CD4-positive, alpha-beta T cell (primary cell): ENCODE results near the gene MYH7B. TPM values are rescaled to one million over a fixed set of nuclear protein-coding genes. Genes with fewer than 3 reads are reported as not detected.

Source experiments
- ATAC-seq: fragments of 200-7000 bp; cut with Tn5 transposase; one replicate; pipeline ENCODE4 v1.10.0; 2022; ENCODE audit warnings: mild to moderate bottlenecking; ENCODE audit not compliant: poor library complexity
- CTCF ChIA-PET: fragments of 350-600 bp; sonication (Branson Sonifier 250); formaldehyde crosslinking; loops from one replicate; lab custom pipeline; 2021; ENCODE audit warnings: antibody characterized with exemption, inconsistent platforms; lab: Charles Lee
- POLR2A ChIA-PET: fragments of 350-600 bp; sonication (Branson Sonifier 250); formaldehyde crosslinking; loops from one replicate; lab custom pipeline; 2021; ENCODE audit warnings: antibody characterized with exemption, inconsistent platforms; lab: Charles Lee
- DNase-seq, 14 experiments: peaks; one replicate each; pipeline ENCODE4 v3.0.0-alpha.2; 2013 to 2020; ENCODE audit warnings: mixed read lengths in 2 of 14
- H3K27ac ChIP-seq, 2 donors: one replicate each; pipeline versions ENCODE4 v1.5.1 to v1.7.0; 2013; ENCODE audit warnings: low read length in 2 of 2, low read depth in 1 of 2, mild to moderate bottlenecking in 1 of 2
- H3K27me3 ChIP-seq, 2 experiments: 1 replicate in 1 of 2; 2 replicates in 1 of 2; pipeline versions ENCODE4 v1.6.1 to v1.7.0; 2013; ENCODE audit warnings: low read length in 2 of 2, control low read depth in 1 of 2, mild to moderate bottlenecking in 1 of 2, moderate library complexity in 1 of 2; ENCODE audit not compliant: insufficient read depth in 2 of 2, control insufficient read depth in 1 of 2
- H3K36me3 ChIP-seq: one replicate; pipeline ENCODE4 v1.6.1; 2013; ENCODE audit warnings: low read length, control low read depth; ENCODE audit not compliant: insufficient read depth
- H3K4me1 ChIP-seq: one replicate; pipeline ENCODE4 v1.6.1; 2013; ENCODE audit warnings: low read length, control low read depth; ENCODE audit not compliant: insufficient read depth
- H3K4me3 ChIP-seq: one replicate; pipeline ENCODE4 v1.5.1; 2013; ENCODE audit warnings: mild to moderate bottlenecking, low read length, moderate library complexity
- H3K9me3 ChIP-seq, 2 experiments: 1 replicate in 1 of 2; 2 replicates in 1 of 2; pipeline versions ENCODE4 v1.6.1 to v1.7.0; 2013; ENCODE audit warnings: low read length in 2 of 2, mild to moderate bottlenecking in 2 of 2, control low read depth in 1 of 2, moderate library complexity in 1 of 2; ENCODE audit not compliant: control insufficient read depth in 1 of 2, insufficient read depth in 1 of 2
- H3K27ac Mint-ChIP-seq: one replicate; pipeline ENCODE4 v1.8.0; 2020; ENCODE audit warnings: mixed read lengths
- H3K27me3 Mint-ChIP-seq: one replicate; pipeline ENCODE4 v1.8.0; 2021; ENCODE audit warnings: mixed read lengths
- H3K36me3 Mint-ChIP-seq: one replicate; pipeline ENCODE4 v1.8.0; 2021; ENCODE audit warnings: low read depth, mixed read lengths
- H3K4me1 Mint-ChIP-seq: one replicate; pipeline ENCODE4 v1.8.0; 2021; ENCODE audit warnings: low read depth, mixed read lengths
- H3K4me3 Mint-ChIP-seq: one replicate; pipeline ENCODE4 v1.8.0; 2020; ENCODE audit warnings: mild to moderate bottlenecking, mixed read lengths
- H3K9me3 Mint-ChIP-seq: one replicate; pipeline ENCODE4 v1.8.0; 2020; ENCODE audit warnings: mixed read lengths
- CTCF ChIP-seq: fragments of 200-600 bp; IDR thresholded peaks from one replicate; pipeline ENCODE4 v1.8.0; 2022; ENCODE audit warnings: antibody characterized with exemption, mild to moderate bottlenecking
- intact Hi-C, 2 experiments: fragments of 100-400 bp; cut with DNase I in 1 of 2; cut with micrococcal nuclease in 1 of 2; formaldehyde crosslinking; loops; one replicate each; pipeline versions ENCODE4 v1.15.1 to v1.9.0; 2023 to 2025; cut with DNase I, micrococcal nuclease
- total RNA-seq, 174 experiments: library from RNA in 2 of 174; stranded (reverse) in 2 of 174; gene quantifications; one replicate each; pipeline ENCODE4 v1.2.3 and lab custom pipeline; 2021 to 2026

Gene MYH7B
- total RNA-seq, 2 experiments from 2014 or later: 0.53 to 0.58 TPM

GRCh38 chr20:34942301-34942700, 13.4 kb upstream of the MYH7B start:
- peaks cover 54% of the 10 kb centered on the region for H3K36me3 ChIP-seq
- H3K9me3 ChIP-seq: no peaks in the 10 kb centered on the region
- no peak overlapping the region for H3K4me3 ChIP-seq
- ChIA-PET CTCF (no interaction called here), POLR2A (no interaction called here)
- peaks cover 77% of the 10 kb centered on the region for H3K36me3 Mint-ChIP-seq
- no peaks in the 10 kb centered on the region for H3K27me3 ChIP-seq
- intact Hi-C loops: no loop called here
- H3K4me3 Mint-ChIP-seq: no peak overlapping the region
- no peak for DNase-seq
- TF ChIP-seq CTCF: no peak
- ATAC-seq: no peak
- H3K4me1 ChIP-seq: no peaks in the 10 kb centered on the region
- H3K27ac Mint-ChIP-seq: no peak overlapping the region
- no peaks in the 10 kb centered on the region for H3K9me3 Mint-ChIP-seq
- no peak overlapping the region for H3K27ac ChIP-seq
- no peaks in the 10 kb centered on the region for H3K4me1 Mint-ChIP-seq
- no peaks in the 10 kb centered on the region for H3K27me3 Mint-ChIP-seq

GRCh38 chr20:34943808-34944567, 11.7 kb upstream of the MYH7B start:
- peaks cover 69% of the 10 kb centered on the region for H3K36me3 Mint-ChIP-seq
- intact Hi-C loops: no loop called here

GRCh38 chr20:34945315-34946077, 10.2 kb upstream of the MYH7B start:
- Mint-ChIP-seq H3K4me1 (no peaks in the 10 kb centered on the region), H3K36me3 (peaks cover 74% of the 10 kb centered on the region), H3K27ac (no peak overlapping the region), H3K27me3 (no peaks in the 10 kb centered on the region), H3K4me3 (no peak overlapping the region), H3K9me3 (no peaks in the 10 kb centered on the region)
- ATAC-seq (no peak), DNase-seq (no peak)
- H3K27me3 ChIP-seq: no peaks in the 10 kb centered on the region
- intact Hi-C loops: no loop called here
- no peak for TF ChIP-seq CTCF
- POLR2A ChIA-PET: no interaction called here
- no peak overlapping the region for H3K4me3 ChIP-seq
- no peaks in the 10 kb centered on the region for H3K9me3 ChIP-seq
- no peaks in the 10 kb centered on the region for H3K4me1 ChIP-seq
- H3K27ac ChIP-seq: no peak overlapping the region
- peaks cover 58% of the 10 kb centered on the region for H3K36me3 ChIP-seq
- CTCF ChIA-PET: no interaction called here

More at GRCh38 chr20:34943808-34944567, 11.7 kb upstream of the MYH7B start:
- no peak for DNase-seq
- POLR2A ChIA-PET: no interaction called here
- H3K9me3 ChIP-seq: no peaks in the 10 kb centered on the region
- no peaks in the 10 kb centered on the region for H3K4me1 ChIP-seq
- H3K27me3 Mint-ChIP-seq: no peaks in the 10 kb centered on the region
- H3K27ac ChIP-seq: no peak overlapping the region
- H3K36me3 ChIP-seq: peaks cover 51% of the 10 kb centered on the region
- no peaks in the 10 kb centered on the region for H3K9me3 Mint-ChIP-seq
- no peaks in the 10 kb centered on the region for H3K4me1 Mint-ChIP-seq
- no peak for ATAC-seq
- H3K27ac Mint-ChIP-seq: no peak overlapping the region
- H3K4me3 ChIP-seq: no peak overlapping the region
- CTCF ChIA-PET: interaction anchor here (0.5 kb wide), 1 partner anchor 674 kb away, joined by 3 read pairs; no protein-coding TSS in a partner anchor
- no peak overlapping the region for H3K4me3 Mint-ChIP-seq
- TF ChIP-seq CTCF: no peak
- H3K27me3 ChIP-seq: no peaks in the 10 kb centered on the region
